Keratinocyte (primary cell): ENCODE data around the gene MAP2K5. TPM values are rescaled to one million over a fixed set of nuclear protein-coding genes. Genes with fewer than 3 reads are reported as not detected.

Experiments
- DNase-seq: peaks from one replicate; pipeline ENCODE4 v3.0.0-alpha.2; 2011; ENCODE audit warnings: low read depth, missing footprints, low spot score
- FAIRE-seq: peaks from 2 replicates; lab custom pipeline; 2011; peaks lifted over from hg19 to GRCh38; lab: Jason Lieb, UNC
- H2AFZ ChIP-seq: 2 replicates; pipeline ENCODE4 v1.6.0; 2012; ENCODE audit warnings: low read length, control low read depth, inconsistent platforms; ENCODE audit not compliant: control insufficient read depth
- H3K27ac ChIP-seq: 2 replicates; pipeline ENCODE4 v1.5.1; 2011; ENCODE audit warnings: low read length; ENCODE audit not compliant: control insufficient read depth, insufficient read depth
- H3K27me3 ChIP-seq: 3 replicates; pipeline ENCODE4 v1.6.0; 2011; ENCODE audit warnings: low read length; ENCODE audit not compliant: control insufficient read depth, insufficient read depth; ENCODE audit errors: extremely low read depth
- H3K36me3 ChIP-seq, 2 experiments: 2 replicates in 1 of 2; 3 replicates in 1 of 2; pipeline ENCODE4 v1.5.1; 2011; ENCODE audit warnings: low read length in 2 of 2, mild to moderate bottlenecking in 1 of 2; ENCODE audit not compliant: control insufficient read depth in 2 of 2, insufficient read depth in 2 of 2; ENCODE audit errors: extremely low read depth in 1 of 2
- H3K4me1 ChIP-seq: 3 replicates; pipeline ENCODE4 v1.5.1; 2011; ENCODE audit warnings: low read length; ENCODE audit not compliant: control insufficient read depth, insufficient read depth; ENCODE audit errors: extremely low read depth
- H3K4me2 ChIP-seq: 3 replicates; pipeline ENCODE4 v1.6.0; 2011; ENCODE audit warnings: low read depth, low read length; ENCODE audit not compliant: control insufficient read depth, insufficient read depth; ENCODE audit errors: extremely low read depth
- H3K4me3 ChIP-seq, 3 experiments: fragments of 200-600 bp in 1 of 3; sonication (generic) in 1 of 3; 2 replicates in 2 of 3; 3 replicates in 1 of 3; pipeline ENCODE4 v1.5.1; 2011 to 2016; ENCODE audit warnings: low read length in 3 of 3, mild to moderate bottlenecking in 3 of 3, control low read depth in 2 of 3, inconsistent platforms in 1 of 3, low read depth in 1 of 3, mixed read lengths in 1 of 3, mixed run types in 1 of 3, moderate library complexity in 1 of 3; ENCODE audit not compliant: control insufficient read depth in 2 of 3, insufficient read depth in 2 of 3; ENCODE audit errors: extremely low read depth in 1 of 3
- H3K79me2 ChIP-seq: 2 replicates; pipeline ENCODE4 v1.6.0; 2012; ENCODE audit warnings: low read length; ENCODE audit not compliant: control insufficient read depth, insufficient read depth
- H3K9ac ChIP-seq: 3 replicates; pipeline ENCODE4 v1.6.0; 2011; ENCODE audit warnings: low read length; ENCODE audit not compliant: control insufficient read depth, insufficient read depth; ENCODE audit errors: extremely low read depth
- H3K9me1 ChIP-seq: 3 replicates; pipeline ENCODE4 v1.6.0; 2011; ENCODE audit warnings: low read length; ENCODE audit not compliant: control insufficient read depth, insufficient read depth; ENCODE audit errors: extremely low read depth
- H3K9me3 ChIP-seq: 2 replicates; pipeline ENCODE4 v1.5.1; 2012; ENCODE audit warnings: low read depth, low read length; ENCODE audit not compliant: control insufficient read depth
- H4K20me1 ChIP-seq: 3 replicates; pipeline ENCODE4 v1.6.0; 2011; ENCODE audit warnings: low read length; ENCODE audit not compliant: control insufficient read depth, insufficient read depth; ENCODE audit errors: extremely low read depth
- EZH2 ChIP-seq: IDR thresholded peaks from one replicate; pipeline ENCODE4 v1.6.1; 2012; ENCODE audit warnings: inconsistent platforms, mild to moderate bottlenecking, low read length, moderate library complexity
- dilution Hi-C: fragments of 300-500 bp; cut with MboI; formaldehyde crosslinking; loops from one replicate; pipeline ENCODE4 v1.7.0; 2020; ENCODE audit warnings: low sequenced_read_pairs; ENCODE audit not compliant: extremely low pct_ligation_motif_present
- polyA plus RNA-seq, 5 experiments: library from polyadenylated mRNA; depleted of rRNA in 3 of 5; stranded (reverse) in 3 of 5; stranded (forward) in 1 of 5; unstranded in 1 of 5; fragments of >200 nt; gene quantifications; 1 replicate in 1 of 5; 2 replicates in 3 of 5; 3 replicates in 1 of 5; pipeline versions ENCODE4 v1.2.1 to v1.2.3, GENCODE V29; 2011 to 2012; ENCODE audit warnings: missing spikeins in 2 of 5, low read depth in 1 of 5, low replicate concordance in 1 of 5
- TF ChIP-seq, protein P1 (sequence below), 3 experiments: IDR thresholded peaks in 1 of 3; conservative IDR thresholded peaks in 1 of 3; optimal IDR thresholded peaks in 1 of 3; 2 replicates in 2 of 3; 3 replicates in 1 of 3; pipeline versions ENCODE3 to v1.5.1; 2011; ENCODE audit warnings: low read length in 3 of 3, mild to moderate bottlenecking in 3 of 3, moderate library complexity in 2 of 3, control low read depth in 1 of 3, inconsistent platforms in 1 of 3; ENCODE audit not compliant: insufficient read depth in 2 of 3; ENCODE audit errors: extremely low read depth in 1 of 3

Gene MAP2K5
- polyA plus RNA-seq, 1 donor (not counting 4 experiments of a cell fraction or from before 2014, with no cell fraction given), result 3.6 TPM

DNA sequence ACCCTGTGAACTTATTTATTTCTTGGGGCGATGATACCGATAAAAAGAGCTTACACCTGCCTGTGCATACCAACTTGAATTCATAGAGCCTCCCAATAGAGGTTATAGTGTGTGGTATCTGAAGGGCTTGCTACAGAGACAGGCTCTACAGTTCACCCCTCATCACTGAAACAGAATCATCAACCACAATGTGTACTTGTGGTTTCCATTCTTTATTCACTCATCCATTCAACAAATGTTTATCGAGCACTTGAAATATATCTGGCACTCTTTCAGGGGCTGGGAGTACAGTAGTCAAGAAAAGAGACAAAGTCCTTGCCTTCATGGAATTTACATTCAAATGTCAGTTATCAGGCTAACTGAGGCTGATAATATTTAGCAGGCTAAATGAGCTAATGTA, 148.4 kb downstream of the MAP2K5 start:
- no peak overlapping the region for H2AFZ ChIP-seq
- dilution Hi-C loops, result no loop called here
- no peaks in the 10 kb centered on the region for H3K36me3 ChIP-seq
- no peak for FAIRE-seq
- H3K4me3 ChIP-seq, result no peak overlapping the region
- H4K20me1 ChIP-seq, result no peaks in the 10 kb centered on the region
- TF ChIP-seq, protein P1, sequence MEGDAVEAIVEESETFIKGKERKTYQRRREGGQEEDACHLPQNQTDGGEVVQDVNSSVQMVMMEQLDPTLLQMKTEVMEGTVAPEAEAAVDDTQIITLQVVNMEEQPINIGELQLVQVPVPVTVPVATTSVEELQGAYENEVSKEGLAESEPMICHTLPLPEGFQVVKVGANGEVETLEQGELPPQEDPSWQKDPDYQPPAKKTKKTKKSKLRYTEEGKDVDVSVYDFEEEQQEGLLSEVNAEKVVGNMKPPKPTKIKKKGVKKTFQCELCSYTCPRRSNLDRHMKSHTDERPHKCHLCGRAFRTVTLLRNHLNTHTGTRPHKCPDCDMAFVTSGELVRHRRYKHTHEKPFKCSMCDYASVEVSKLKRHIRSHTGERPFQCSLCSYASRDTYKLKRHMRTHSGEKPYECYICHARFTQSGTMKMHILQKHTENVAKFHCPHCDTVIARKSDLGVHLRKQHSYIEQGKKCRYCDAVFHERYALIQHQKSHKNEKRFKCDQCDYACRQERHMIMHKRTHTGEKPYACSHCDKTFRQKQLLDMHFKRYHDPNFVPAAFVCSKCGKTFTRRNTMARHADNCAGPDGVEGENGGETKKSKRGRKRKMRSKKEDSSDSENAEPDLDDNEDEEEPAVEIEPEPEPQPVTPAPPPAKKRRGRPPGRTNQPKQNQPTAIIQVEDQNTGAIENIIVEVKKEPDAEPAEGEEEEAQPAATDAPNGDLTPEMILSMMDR (optimal IDR thresholded peaks at IDR 0.05 in 1 of 3, IDR thresholded peaks at IDR 0.05 in 1 of 3, conservative IDR thresholded peaks at IDR 0.05 in 1 of 3; ENCODE audit: extremely low read depth in 1 of 3, insufficient read depth in 2 of 3, low read length in 3 of 3), result no peak
- TF ChIP-seq EZH2, result no peak
- no peak overlapping the region for H3K4me2 ChIP-seq
- H3K9ac ChIP-seq, result no peak overlapping the region
- H3K27me3 ChIP-seq, result no peaks in the 10 kb centered on the region
- no peaks in the 10 kb centered on the region for H3K9me1 ChIP-seq
- H3K4me1 ChIP-seq, result no peaks in the 10 kb centered on the region
- no peaks in the 10 kb centered on the region for H3K9me3 ChIP-seq
- no peak for DNase-seq
- H3K27ac ChIP-seq, result no peak overlapping the region
- no peaks in the 10 kb centered on the region for H3K79me2 ChIP-seq

DNA sequence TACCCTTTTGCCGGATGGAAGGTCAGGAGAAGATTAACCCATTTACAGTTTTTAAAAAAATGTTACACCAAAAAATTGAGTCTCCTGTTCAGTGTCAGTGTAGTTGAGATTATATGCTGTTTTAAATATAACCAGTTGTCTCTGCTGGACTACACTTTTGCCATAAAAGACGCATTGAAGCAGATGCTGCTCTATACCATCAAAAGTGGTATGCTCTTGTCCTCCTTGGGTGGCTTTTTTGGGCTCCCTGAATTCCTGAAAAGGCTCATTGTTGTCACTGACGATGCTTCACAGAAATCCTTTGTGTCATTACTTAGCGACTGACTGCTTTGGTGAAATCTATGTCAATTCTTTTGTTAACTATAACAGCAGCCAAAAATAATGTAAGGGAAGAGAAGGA, 148.9 kb downstream of the MAP2K5 start:
- H3K36me3 ChIP-seq, result no peaks in the 10 kb centered on the region
- H3K79me2 ChIP-seq, result no peaks in the 10 kb centered on the region
- H3K4me1 ChIP-seq, result no peaks in the 10 kb centered on the region
- H3K27ac ChIP-seq, result no peak overlapping the region
- TF ChIP-seq, protein P1 (optimal IDR thresholded peaks at IDR 0.05 in 1 of 3, IDR thresholded peaks at IDR 0.05 in 1 of 3, conservative IDR thresholded peaks at IDR 0.05 in 1 of 3; ENCODE audit: extremely low read depth in 1 of 3, insufficient read depth in 2 of 3, low read length in 3 of 3), result no peak
- TF ChIP-seq EZH2, result no peak
- no peak overlapping the region for H3K9ac ChIP-seq
- FAIRE-seq (no peak), DNase-seq (no peak)
- H3K9me3 ChIP-seq, result no peaks in the 10 kb centered on the region
- H3K4me2 ChIP-seq, result no peak overlapping the region
- dilution Hi-C loops, result no loop called here
- H3K4me3 ChIP-seq, result no peak overlapping the region
- H4K20me1 ChIP-seq, result no peaks in the 10 kb centered on the region
- H3K9me1 ChIP-seq, result no peaks in the 10 kb centered on the region
- no peaks in the 10 kb centered on the region for H3K27me3 ChIP-seq
- no peak overlapping the region for H2AFZ ChIP-seq
